WERI-Rb-1 (cell line): ENCODE data around the gene SYT6.

Experiments
- DNase-seq: peaks from one replicate; pipeline ENCODE4 v3.0.0-alpha.2; 2020
- H3K27ac ChIP-seq: fragments of 250-450 bp; sonication (Bioruptor Pico); 2 replicates; pipeline ENCODE4 v1.5.1; 2020; ENCODE audit warnings: mild to moderate bottlenecking, moderate library complexity
- H3K27me3 ChIP-seq: fragments of 250-450 bp; sonication (Bioruptor Pico); 2 replicates; pipeline ENCODE4 v1.5.1; 2021; ENCODE audit warnings: mild to moderate bottlenecking, low read depth, moderate library complexity; ENCODE audit not compliant: insufficient read depth, severe bottlenecking
- H3K36me3 ChIP-seq: fragments of 250-450 bp; sonication (Bioruptor Pico); 2 replicates; pipeline ENCODE4 v1.5.1; 2020; ENCODE audit warnings: mild to moderate bottlenecking, moderate library complexity
- H3K4me3 ChIP-seq: 2 replicates; pipeline ENCODE4 v1.5.1; 2011; ENCODE audit warnings: low read depth, mild to moderate bottlenecking, control low read depth, low read length
- H3K9me3 ChIP-seq: fragments of 250-450 bp; sonication (Bioruptor Pico); 2 replicates; pipeline ENCODE4 v1.5.1; 2021; ENCODE audit warnings: mild to moderate bottlenecking, moderate library complexity; ENCODE audit not compliant: severe bottlenecking
- CTCF ChIP-seq: IDR thresholded peaks from 2 replicates; pipeline ENCODE4 v1.5.1; 2011; ENCODE audit warnings: low read depth, mild to moderate bottlenecking, control low read depth, inconsistent platforms, low read length

Gene SYT6

DNA sequence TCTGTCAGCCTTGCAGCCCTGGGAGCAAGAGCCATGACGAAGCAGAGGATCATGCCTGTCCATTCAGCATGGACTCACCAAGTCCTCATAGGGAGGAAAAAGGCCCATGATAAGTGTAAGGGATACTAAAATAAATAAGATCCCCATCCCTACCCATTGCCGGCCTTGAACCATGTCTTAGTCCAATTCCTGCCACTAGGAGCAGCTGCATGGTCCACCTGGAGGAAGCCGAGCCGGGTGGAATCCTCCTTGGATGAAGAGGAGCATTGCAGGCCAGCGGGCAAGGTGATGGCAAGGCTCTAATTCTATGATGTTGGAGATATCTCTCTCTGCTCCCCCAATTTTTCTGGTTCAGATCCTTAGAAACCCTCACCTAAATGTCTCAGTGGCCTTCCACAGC lies 38.7 kb upstream of the SYT6 start:
- Histone ChIP-seq H3K9me3 (no peaks in the 10 kb centered on the region), H3K27me3 (no peaks in the 10 kb centered on the region), H3K27ac (no peak overlapping the region), H3K36me3 (no peaks in the 10 kb centered on the region), H3K4me3 (no peak overlapping the region)
- TF ChIP-seq CTCF = no peak
- no peak for DNase-seq

DNA sequence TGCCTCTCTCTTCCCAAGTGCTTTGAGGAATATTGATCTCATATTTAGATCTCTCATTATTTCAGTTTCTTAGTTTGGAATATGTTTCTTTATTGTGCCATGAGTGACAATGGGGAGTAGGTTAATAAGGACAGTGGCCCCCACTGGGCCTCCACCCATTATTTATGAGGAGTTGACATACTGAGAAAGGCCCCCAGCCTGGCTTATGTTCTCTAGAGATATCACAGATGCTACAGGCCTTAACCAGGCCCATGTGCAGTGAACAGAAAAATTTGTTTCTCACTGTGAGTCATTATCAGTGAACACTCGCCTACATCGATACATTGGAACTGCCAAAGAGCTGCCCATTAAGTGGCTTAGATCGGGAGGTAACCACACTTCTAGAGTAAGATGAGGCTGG lies 35.7 kb upstream of the SYT6 start:
- H3K4me3 ChIP-seq = no peak overlapping the region
- TF ChIP-seq CTCF = no peak
- H3K27me3 ChIP-seq = no peaks in the 10 kb centered on the region
- H3K9me3 ChIP-seq = no peaks in the 10 kb centered on the region
- no peak overlapping the region for H3K27ac ChIP-seq
- DNase-seq = no peak
- H3K36me3 ChIP-seq = no peaks in the 10 kb centered on the region

- Histone ChIP-seq H3K36me3 (no peaks in the 10 kb centered on the region), H3K27ac (no peak overlapping the region), H3K9me3 (no peaks in the 10 kb centered on the region), H3K27me3 (no peaks in the 10 kb centered on the region), H3K4me3 (no peak overlapping the region)
- no peak for TF ChIP-seq CTCF
- no peak for DNase-seq
These were observed 27.7 kb upstream of the SYT6 start for GRCh38 chr1:114181356-114181755.

GRCh38 chr1:114180742-114181141 lies 27.1 kb upstream of the SYT6 start:
- Histone ChIP-seq H3K9me3 (no peaks in the 10 kb centered on the region), H3K27ac (no peak overlapping the region), H3K36me3 (no peaks in the 10 kb centered on the region), H3K4me3 (no peak overlapping the region), H3K27me3 (no peaks in the 10 kb centered on the region)
- TF ChIP-seq CTCF = no peak
- DNase-seq = no peak

DNA sequence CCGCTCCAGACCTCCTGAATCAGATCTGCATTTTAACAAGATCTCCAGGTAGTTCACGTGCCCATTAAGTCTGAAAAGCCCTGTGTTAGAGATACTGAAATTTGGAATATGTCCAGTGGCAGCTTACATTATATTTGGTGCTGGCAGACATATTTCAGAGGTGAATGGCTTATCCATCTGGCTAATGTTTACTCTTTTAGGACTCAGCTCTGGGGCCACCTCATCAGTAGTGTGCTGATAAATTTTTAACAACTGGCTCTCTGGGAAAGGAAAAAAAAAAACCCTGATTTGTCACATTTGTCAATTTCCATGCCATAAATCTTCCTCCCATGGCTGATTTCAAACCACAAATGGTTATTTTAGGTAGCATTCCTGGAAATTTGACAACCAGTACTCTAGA lies 25.3 kb upstream of the SYT6 start:
- TF ChIP-seq CTCF = no peak
- Histone ChIP-seq H3K4me3 (no peak overlapping the region), H3K36me3 (no peaks in the 10 kb centered on the region), H3K27ac (no peak overlapping the region), H3K27me3 (no peaks in the 10 kb centered on the region), H3K9me3 (no peaks in the 10 kb centered on the region)
- no peak for DNase-seq

- Histone ChIP-seq H3K9me3 (no peaks in the 10 kb centered on the region), H3K27me3 (no peaks in the 10 kb centered on the region), H3K4me3 (no peak overlapping the region), H3K27ac (no peak overlapping the region), H3K36me3 (no peaks in the 10 kb centered on the region)
- no peak for DNase-seq
- TF ChIP-seq CTCF = no peak
These were observed 23.6 kb upstream of the SYT6 start for GRCh38 chr1:114177282-114177681.
